GM19372 (cell line): ENCODE results near the gene PPDPF.
"Not testable (repeated sequence)": the region's sequence is repeated elsewhere in the genome, so short reads cannot be mapped to it uniquely, and the experiment has no call there.

Source experiments
- ATAC-seq: cut with Tn5 transposase; IDR thresholded peaks from one replicate; pipeline ENCODE4 v1.9.1; 2021; ENCODE audit warnings: mild to moderate bottlenecking, low read depth, moderate library complexity; ENCODE audit not compliant: unreplicated experiment

Gene PPDPF

GRCh38 chr20:63546956-63547724 lies 26.6 kb downstream of the PPDPF start:
- ATAC-seq, result no peak

- ATAC-seq, result no peak
Observed at GRCh38 chr20:63547725-63548480, 27.3 kb downstream of the PPDPF start, which contains the start of gene SRMS. SRMS (minus strand) TSS chr20:63547749; CDS start chr20:63547463, 286 bp downstream.

GRCh38 chr20:63548542-63548941 lies 28.0 kb downstream of the PPDPF start:
- no peak for ATAC-seq

- no peak for ATAC-seq
Observed at GRCh38 chr20:63549019-63549418, 28.5 kb downstream of the PPDPF start.

- ATAC-seq, result no peak
Observed at GRCh38 chr20:63549679-63550282, 29.2 kb downstream of the PPDPF start.

GRCh38 chr20:63551068-63551467 lies 30.5 kb downstream of the PPDPF start:
- no peak for ATAC-seq

GRCh38 chr20:63552481-63553249 lies 32.1 kb downstream of the PPDPF start:
- no peak for ATAC-seq

GRCh38 chr20:63553251-63553932 lies 32.8 kb downstream of the PPDPF start:
- ATAC-seq, result no peak

- ATAC-seq, result no peak
Observed at GRCh38 chr20:63553933-63554290, 33.3 kb downstream of the PPDPF start, which contains the start of gene FNDC11. FNDC11 (plus strand) TSS chr20:63554159; CDS start chr20:63555664, 1,505 bp downstream.

GRCh38 chr20:63554361-63555278 lies 34.1 kb downstream of the PPDPF start:
- ATAC-seq, result no peak

- ATAC-seq, result no peak
Observed at GRCh38 chr20:63555661-63556381, 35.3 kb downstream of the PPDPF start.

GRCh38 chr20:63556873-63557478 lies 36.4 kb downstream of the PPDPF start:
- no peak for ATAC-seq

GRCh38 chr20:63557481-63557891 lies 36.9 kb downstream of the PPDPF start:
- ATAC-seq, result no peak

GRCh38 chr20:63558804-63559484 lies 38.4 kb downstream of the PPDPF start:
- no peak for ATAC-seq

GRCh38 chr20:63559485-63560332 lies 39.1 kb downstream of the PPDPF start:
- ATAC-seq, result not testable (repeated sequence)

- ATAC-seq, result no peak
Observed at GRCh38 chr20:63560333-63560805, 39.8 kb downstream of the PPDPF start.
